B cell (primary cell): ENCODE data around the gene FRMD4A. TPM values are rescaled to one million over a fixed set of nuclear protein-coding genes. Genes with fewer than 3 reads are reported as not detected.
A peak's percentile ranks its signal among the peaks of the same experiment; 100 is the strongest.

Experiments used
- ATAC-seq: fragments of 200-7000 bp; cut with Tn5 transposase; one replicate; pipeline ENCODE4 v1.10.0; 2021; ENCODE audit warnings: low read depth, mild to moderate bottlenecking, moderate number of reproducible peaks, moderate library complexity
- CTCF ChIA-PET: fragments of 350-600 bp; sonication (Branson Sonifier 250); formaldehyde crosslinking; loops from one replicate; lab custom pipeline; 2021; ENCODE audit warnings: antibody characterized with exemption, inconsistent platforms; lab: Charles Lee
- POLR2A ChIA-PET: fragments of 350-600 bp; sonication (Branson Sonifier 250); formaldehyde crosslinking; loops from one replicate; lab custom pipeline; 2021; ENCODE audit warnings: antibody characterized with exemption; lab: Charles Lee
- DNase-seq: peaks from one replicate; pipeline ENCODE4 v3.0.0; 2013
- H2AFZ ChIP-seq: 2 replicates; pipeline ENCODE4 v1.6.1; 2012; ENCODE audit warnings: mild to moderate bottlenecking, low read depth, low read length; ENCODE audit not compliant: insufficient read depth, poor library complexity, severe bottlenecking
- H3K27ac ChIP-seq, 2 donors: 1 replicate in 1 of 2; 2 replicates in 1 of 2; pipeline ENCODE4 v1.5.1; 2012 to 2013; ENCODE audit warnings: low read length in 2 of 2, mild to moderate bottlenecking in 2 of 2, moderate library complexity in 1 of 2
- H3K27me3 ChIP-seq, 4 experiments: fragments of 200-600 bp in 1 of 4; sonication (generic) in 1 of 4; replicated peaks in 1 of 4; 1 replicate in 2 of 4; 2 replicates in 2 of 4; pipeline versions ENCODE4 v1.6.1 to v1.7.0; 2013 to 2016; ENCODE audit warnings: low read length in 3 of 4, mild to moderate bottlenecking in 2 of 4, mixed read lengths in 1 of 4, moderate library complexity in 1 of 4; ENCODE audit not compliant: insufficient read depth in 4 of 4, control insufficient read depth in 3 of 4; ENCODE audit errors: control extremely low read depth in 1 of 4
- H3K36me3 ChIP-seq, 2 experiments: replicated peaks in 1 of 2; 1 replicate in 1 of 2; 2 replicates in 1 of 2; pipeline versions ENCODE4 v1.6.1 to v1.7.1; 2013; ENCODE audit warnings: low read length in 1 of 2; ENCODE audit not compliant: insufficient read depth in 2 of 2, control insufficient read depth in 1 of 2; ENCODE audit errors: control extremely low read depth in 1 of 2, extremely low read depth in 1 of 2
- H3K4me1 ChIP-seq, 2 donors: fragments of 200-600 bp in 1 of 2; sonication (generic) in 1 of 2; 1 replicate in 1 of 2; 2 replicates in 1 of 2; pipeline versions ENCODE4 v1.5.1 to v1.6.1; 2013 to 2017; ENCODE audit warnings: low read length in 2 of 2; ENCODE audit not compliant: control insufficient read depth in 2 of 2, insufficient read depth in 2 of 2
- H3K4me2 ChIP-seq: replicated peaks from 2 replicates; pipeline ENCODE3; 2012; ENCODE audit warnings: mild to moderate bottlenecking, low read depth, low read length; ENCODE audit not compliant: poor library complexity, severe bottlenecking
- H3K4me3 ChIP-seq, 5 experiments: fragments of 200-600 bp in 1 of 5; sonication (generic) in 1 of 5; 1 replicate in 3 of 5; 2 replicates in 2 of 5; pipeline versions ENCODE4 v1.5.1 to v1.7.0; 2011 to 2016; ENCODE audit warnings: low read length in 4 of 5, mild to moderate bottlenecking in 4 of 5, low read depth in 2 of 5, control low read depth in 1 of 5, moderate library complexity in 1 of 5; ENCODE audit not compliant: insufficient read depth in 1 of 5; ENCODE audit errors: control extremely low read depth in 1 of 5, extremely low read depth in 1 of 5
- H3K79me2 ChIP-seq: fragments of 200-600 bp; sonication (generic); one replicate; pipeline ENCODE4 v1.6.0; 2016; ENCODE audit warnings: low read length; ENCODE audit not compliant: control insufficient read depth, insufficient read depth
- H3K9ac ChIP-seq: fragments of 200-600 bp; sonication (generic); 2 replicates; pipeline ENCODE4 v1.6.1; 2017; ENCODE audit warnings: mild to moderate bottlenecking, low read length, moderate library complexity
- H3K9me3 ChIP-seq, 3 donors: one replicate each; pipeline versions ENCODE4 v1.6.1 to v1.7.1; 2013; ENCODE audit warnings: low read length in 2 of 3; ENCODE audit not compliant: control insufficient read depth in 2 of 3, insufficient read depth in 1 of 3; ENCODE audit errors: control extremely low read depth in 1 of 3
- H4K20me1 ChIP-seq: 2 replicates; pipeline ENCODE4 v1.6.0; 2012; ENCODE audit warnings: mild to moderate bottlenecking, low read length; ENCODE audit not compliant: insufficient read depth, control insufficient read depth, poor library complexity, severe bottlenecking
- H3K27ac Mint-ChIP-seq: one replicate; pipeline ENCODE4 v1.8.0; 2021; ENCODE audit warnings: mixed read lengths
- H3K27me3 Mint-ChIP-seq: one replicate; pipeline ENCODE4 v1.8.0; 2021; ENCODE audit warnings: mixed read lengths
- H3K4me1 Mint-ChIP-seq: one replicate; pipeline ENCODE4 v1.8.0; 2021; ENCODE audit warnings: mixed read lengths
- H3K4me3 Mint-ChIP-seq: one replicate; pipeline ENCODE4 v1.8.0; 2021; ENCODE audit warnings: mixed read lengths
- H3K9me3 Mint-ChIP-seq: one replicate; pipeline ENCODE4 v1.8.0; 2022; ENCODE audit warnings: mixed read lengths; ENCODE audit not compliant: insufficient read depth
- CTCF ChIP-seq: fragments of 200-600 bp; IDR thresholded peaks from one replicate; pipeline ENCODE4 v1.8.0; 2022; ENCODE audit warnings: antibody characterized with exemption, mild to moderate bottlenecking
- EZH2 ChIP-seq: IDR thresholded peaks from 2 replicates; pipeline ENCODE4 v1.6.1; 2012; ENCODE audit warnings: borderline replicate concordance, low read depth, mild to moderate bottlenecking, moderate library complexity, low read length; ENCODE audit not compliant: insufficient read depth, poor library complexity, severe bottlenecking
- WGBS: methylation state at CpG from one replicate; pipeline ENCODE4 v1.1.5; 2013; ENCODE audit warnings: missing lambda C conversion rate; ENCODE audit not compliant: insufficient coverage; 5-methylcytosine and 5-hydroxymethylcytosine counted together
- intact Hi-C: fragments of 100-400 bp; cut with micrococcal nuclease; formaldehyde crosslinking; loops from one replicate; pipeline ENCODE4 v1.10.0; 2022
- polyA plus RNA-seq: library from polyadenylated mRNA; depleted of rRNA; stranded (reverse); fragments of >200 nt; gene quantifications from 2 replicates; pipeline ENCODE4 v1.2.3, GENCODE V29; 2012
- total RNA-seq, 2 donors: library from RNA; stranded (reverse); fragments of 120-200 nt in 1 of 2; gene quantifications; 1 replicate in 1 of 2; 2 replicates in 1 of 2; pipeline versions ENCODE4 v1.2.3 to v1.2.4, GENCODE V29; 2013 to 2022

Gene FRMD4A
- total and polyA plus RNA-seq, 2 donors (not counting 1 experiment from before 2014, with no cell fraction given): 0.76 to 3.4 TPM

- H3K4me3 Mint-ChIP-seq: peak overlapping the region; percentile 52
These were observed 289.7 kb downstream of the FRMD4A start for GRCh38 chr10:14040787-14041631.

More at GRCh38 chr10:14040787-14041631, 289.7 kb downstream of the FRMD4A start:
- Histone ChIP-seq H2AFZ (peak overlapping the region; percentile 3), H3K9ac (no peak overlapping the region), H3K4me1 (peaks cover 3 to 4% of the 10 kb centered on the region in 2 donors), H3K36me3 (no peaks in the 10 kb centered on the region), H3K4me3 (no peak overlapping the region), H4K20me1 (no peaks in the 10 kb centered on the region), H3K4me2 (no peak overlapping the region), H3K79me2 (no peaks in the 10 kb centered on the region), H3K9me3 (no peaks in the 10 kb centered on the region), H3K27me3 (no peaks in the 10 kb centered on the region), H3K27ac (no peak overlapping the region)
- no peak for DNase-seq
- Mint-ChIP-seq H3K27me3 (peaks cover 9% of the 10 kb centered on the region), H3K9me3 (no peaks in the 10 kb centered on the region), H3K27ac (no peak overlapping the region), H3K4me1 (peaks cover 16% of the 10 kb centered on the region)
- ChIA-PET POLR2A (interaction anchor here (0.7 kb wide), 1 partner anchor 194 kb away, joined by 3 read pairs; no protein-coding TSS in a partner anchor), CTCF (interaction anchor here (1.5 kb wide), 1 partner anchor 156 kb away, joined by 3 read pairs; no protein-coding TSS in a partner anchor)
- TF ChIP-seq EZH2 (no peak), CTCF (no peak)
- no peak for ATAC-seq
- intact Hi-C loops: no loop called here
- 50% methylated on average over 3 of the region's 9 CpGs for WGBS
